H1 (cell line): ENCODE results near the gene ZNF689. TPM values are rescaled to one million over a fixed set of nuclear protein-coding genes. Genes with fewer than 3 reads are reported as not detected.

Experiments used
- CBX5 ChIP-seq: fragments of 300-800, 300-1000 bp; sonication (generic); IDR thresholded peaks from 2 replicates; pipeline ENCODE4 v1.7.1; 2016; ENCODE audit warnings: antibody characterized with exemption, low read length, low read depth
- KDM5A ChIP-seq: fragments of 200-600 bp; IDR thresholded peaks from 2 replicates; pipeline ENCODE4 v1.7.1; 2012; ENCODE audit warnings: mild to moderate bottlenecking, low read length, inconsistent platforms, mixed read lengths
- SIRT6 ChIP-seq: IDR thresholded peaks from one replicate; pipeline ENCODE4 v1.7.1; 2012; ENCODE audit warnings: low read length, inconsistent platforms
- SP1 ChIP-seq: IDR thresholded peaks from 2 replicates; pipeline ENCODE4 v1.6.1; 2011; ENCODE audit warnings: low read depth, low read length
- TCF12 ChIP-seq: IDR thresholded peaks from 2 replicates; pipeline ENCODE4 v1.6.1; 2011; ENCODE audit warnings: low read depth, mild to moderate bottlenecking, low read length
- polyA plus RNA-seq, 7 experiments: library from polyadenylated mRNA; depleted of rRNA in 3 of 7; stranded (reverse) in 5 of 7; unstranded in 2 of 7; fragments of >200 nt in 5 of 7; fragments of 200-250 nt in 2 of 7; gene quantifications; 1 replicate in 5 of 7; 2 replicates in 1 of 7; 4 replicates in 1 of 7; pipeline versions ENCODE4 v1.2.1 to v1.2.3, GENCODE V29; 2011 to 2013; ENCODE audit warnings: missing spikeins in 2 of 7, mixed read lengths in 2 of 7
- total RNA-seq: library from RNA; stranded (reverse); fragmentation: NEBNext Ultra II Directional; extraction: Animal tissue kit (Norgen Biotek cat#: 25700); gene quantifications from 2 replicates; pipeline ENCODE4 v1.2.1, GENCODE V29; 2021
- TF ChIP-seq, protein P1 (sequence below): fragments of 300-600 bp; sonication (generic); IDR thresholded peaks from 2 replicates; pipeline ENCODE4 v1.7.1; 2012; ENCODE audit warnings: low read length, moderate library complexity, mild to moderate bottlenecking, inconsistent platforms; ENCODE audit not compliant: insufficient replicate concordance
- TF ChIP-seq, protein P2 (sequence below): IDR thresholded peaks from 2 replicates; pipeline ENCODE4 v1.6.1; 2012; ENCODE audit warnings: inconsistent platforms
- TF ChIP-seq, protein P3 (sequence below): IDR thresholded peaks from 2 replicates; pipeline ENCODE4 v1.6.1; 2011; ENCODE audit warnings: low read depth, mild to moderate bottlenecking, low read length; ENCODE audit not compliant: insufficient read depth

ZNF689 gene
- total and polyA plus RNA-seq, 2 of the 8 experiments (the other 6 are each of a cell fraction or from before 2014, with no cell fraction given) = 14.3 to 15.3 TPM

DNA sequence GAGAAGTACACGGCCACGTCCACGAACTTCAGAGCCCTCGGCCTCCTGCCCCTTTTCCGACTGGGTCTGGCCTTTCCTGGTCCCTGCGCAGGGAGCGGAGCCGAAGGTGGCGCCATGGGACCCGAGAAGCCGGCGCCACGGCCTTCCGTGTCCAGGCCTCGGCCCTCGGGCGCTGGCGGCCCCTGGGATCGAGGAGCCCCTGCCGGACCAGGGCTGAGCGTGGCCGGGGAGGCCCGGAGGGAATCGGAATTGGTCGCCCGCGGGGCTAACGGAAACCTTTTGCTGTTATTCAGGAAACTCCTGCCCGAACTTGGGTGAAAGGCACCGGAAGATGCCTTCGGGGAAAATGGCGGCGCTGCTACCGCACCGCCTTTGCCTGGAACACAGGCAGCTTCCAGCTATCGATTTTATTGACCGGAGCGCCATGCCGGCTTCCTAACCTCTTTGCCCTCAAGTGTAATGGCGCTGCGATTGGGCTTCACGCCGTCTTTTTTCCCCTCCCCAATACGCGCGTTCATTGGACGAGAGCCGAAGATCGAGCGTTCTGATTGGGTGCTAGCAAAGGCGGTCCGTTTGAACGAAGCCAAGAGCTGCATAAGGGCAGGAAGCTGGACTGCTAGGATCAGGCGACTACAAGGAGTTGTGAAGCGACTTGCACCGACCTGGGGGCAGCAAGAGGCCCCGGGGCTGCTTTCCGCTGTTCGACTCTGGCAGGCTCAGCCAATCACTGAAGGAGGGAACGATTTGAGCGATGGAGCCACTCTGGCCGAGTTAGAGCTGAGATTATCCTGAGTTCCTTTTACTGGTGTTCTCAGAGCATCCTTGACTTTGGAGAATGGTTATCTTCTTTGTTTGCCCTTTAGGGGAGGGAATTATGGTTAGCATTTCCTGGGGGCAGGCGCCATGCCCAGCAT lies at the start of gene ZNF689 (continued):
- TF ChIP-seq, protein P1, sequence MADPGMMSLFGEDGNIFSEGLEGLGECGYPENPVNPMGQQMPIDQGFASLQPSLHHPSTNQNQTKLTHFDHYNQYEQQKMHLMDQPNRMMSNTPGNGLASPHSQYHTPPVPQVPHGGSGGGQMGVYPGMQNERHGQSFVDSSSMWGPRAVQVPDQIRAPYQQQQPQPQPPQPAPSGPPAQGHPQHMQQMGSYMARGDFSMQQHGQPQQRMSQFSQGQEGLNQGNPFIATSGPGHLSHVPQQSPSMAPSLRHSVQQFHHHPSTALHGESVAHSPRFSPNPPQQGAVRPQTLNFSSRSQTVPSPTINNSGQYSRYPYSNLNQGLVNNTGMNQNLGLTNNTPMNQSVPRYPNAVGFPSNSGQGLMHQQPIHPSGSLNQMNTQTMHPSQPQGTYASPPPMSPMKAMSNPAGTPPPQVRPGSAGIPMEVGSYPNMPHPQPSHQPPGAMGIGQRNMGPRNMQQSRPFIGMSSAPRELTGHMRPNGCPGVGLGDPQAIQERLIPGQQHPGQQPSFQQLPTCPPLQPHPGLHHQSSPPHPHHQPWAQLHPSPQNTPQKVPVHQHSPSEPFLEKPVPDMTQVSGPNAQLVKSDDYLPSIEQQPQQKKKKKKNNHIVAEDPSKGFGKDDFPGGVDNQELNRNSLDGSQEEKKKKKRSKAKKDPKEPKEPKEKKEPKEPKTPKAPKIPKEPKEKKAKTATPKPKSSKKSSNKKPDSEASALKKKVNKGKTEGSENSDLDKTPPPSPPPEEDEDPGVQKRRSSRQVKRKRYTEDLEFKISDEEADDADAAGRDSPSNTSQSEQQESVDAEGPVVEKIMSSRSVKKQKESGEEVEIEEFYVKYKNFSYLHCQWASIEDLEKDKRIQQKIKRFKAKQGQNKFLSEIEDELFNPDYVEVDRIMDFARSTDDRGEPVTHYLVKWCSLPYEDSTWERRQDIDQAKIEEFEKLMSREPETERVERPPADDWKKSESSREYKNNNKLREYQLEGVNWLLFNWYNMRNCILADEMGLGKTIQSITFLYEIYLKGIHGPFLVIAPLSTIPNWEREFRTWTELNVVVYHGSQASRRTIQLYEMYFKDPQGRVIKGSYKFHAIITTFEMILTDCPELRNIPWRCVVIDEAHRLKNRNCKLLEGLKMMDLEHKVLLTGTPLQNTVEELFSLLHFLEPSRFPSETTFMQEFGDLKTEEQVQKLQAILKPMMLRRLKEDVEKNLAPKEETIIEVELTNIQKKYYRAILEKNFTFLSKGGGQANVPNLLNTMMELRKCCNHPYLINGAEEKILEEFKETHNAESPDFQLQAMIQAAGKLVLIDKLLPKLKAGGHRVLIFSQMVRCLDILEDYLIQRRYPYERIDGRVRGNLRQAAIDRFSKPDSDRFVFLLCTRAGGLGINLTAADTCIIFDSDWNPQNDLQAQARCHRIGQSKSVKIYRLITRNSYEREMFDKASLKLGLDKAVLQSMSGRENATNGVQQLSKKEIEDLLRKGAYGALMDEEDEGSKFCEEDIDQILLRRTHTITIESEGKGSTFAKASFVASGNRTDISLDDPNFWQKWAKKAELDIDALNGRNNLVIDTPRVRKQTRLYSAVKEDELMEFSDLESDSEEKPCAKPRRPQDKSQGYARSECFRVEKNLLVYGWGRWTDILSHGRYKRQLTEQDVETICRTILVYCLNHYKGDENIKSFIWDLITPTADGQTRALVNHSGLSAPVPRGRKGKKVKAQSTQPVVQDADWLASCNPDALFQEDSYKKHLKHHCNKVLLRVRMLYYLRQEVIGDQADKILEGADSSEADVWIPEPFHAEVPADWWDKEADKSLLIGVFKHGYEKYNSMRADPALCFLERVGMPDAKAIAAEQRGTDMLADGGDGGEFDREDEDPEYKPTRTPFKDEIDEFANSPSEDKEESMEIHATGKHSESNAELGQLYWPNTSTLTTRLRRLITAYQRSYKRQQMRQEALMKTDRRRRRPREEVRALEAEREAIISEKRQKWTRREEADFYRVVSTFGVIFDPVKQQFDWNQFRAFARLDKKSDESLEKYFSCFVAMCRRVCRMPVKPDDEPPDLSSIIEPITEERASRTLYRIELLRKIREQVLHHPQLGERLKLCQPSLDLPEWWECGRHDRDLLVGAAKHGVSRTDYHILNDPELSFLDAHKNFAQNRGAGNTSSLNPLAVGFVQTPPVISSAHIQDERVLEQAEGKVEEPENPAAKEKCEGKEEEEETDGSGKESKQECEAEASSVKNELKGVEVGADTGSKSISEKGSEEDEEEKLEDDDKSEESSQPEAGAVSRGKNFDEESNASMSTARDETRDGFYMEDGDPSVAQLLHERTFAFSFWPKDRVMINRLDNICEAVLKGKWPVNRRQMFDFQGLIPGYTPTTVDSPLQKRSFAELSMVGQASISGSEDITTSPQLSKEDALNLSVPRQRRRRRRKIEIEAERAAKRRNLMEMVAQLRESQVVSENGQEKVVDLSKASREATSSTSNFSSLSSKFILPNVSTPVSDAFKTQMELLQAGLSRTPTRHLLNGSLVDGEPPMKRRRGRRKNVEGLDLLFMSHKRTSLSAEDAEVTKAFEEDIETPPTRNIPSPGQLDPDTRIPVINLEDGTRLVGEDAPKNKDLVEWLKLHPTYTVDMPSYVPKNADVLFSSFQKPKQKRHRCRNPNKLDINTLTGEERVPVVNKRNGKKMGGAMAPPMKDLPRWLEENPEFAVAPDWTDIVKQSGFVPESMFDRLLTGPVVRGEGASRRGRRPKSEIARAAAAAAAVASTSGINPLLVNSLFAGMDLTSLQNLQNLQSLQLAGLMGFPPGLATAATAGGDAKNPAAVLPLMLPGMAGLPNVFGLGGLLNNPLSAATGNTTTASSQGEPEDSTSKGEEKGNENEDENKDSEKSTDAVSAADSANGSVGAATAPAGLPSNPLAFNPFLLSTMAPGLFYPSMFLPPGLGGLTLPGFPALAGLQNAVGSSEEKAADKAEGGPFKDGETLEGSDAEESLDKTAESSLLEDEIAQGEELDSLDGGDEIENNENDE = no peak
- no peak for TF ChIP-seq KDM5A
- TF ChIP-seq, protein P2, sequence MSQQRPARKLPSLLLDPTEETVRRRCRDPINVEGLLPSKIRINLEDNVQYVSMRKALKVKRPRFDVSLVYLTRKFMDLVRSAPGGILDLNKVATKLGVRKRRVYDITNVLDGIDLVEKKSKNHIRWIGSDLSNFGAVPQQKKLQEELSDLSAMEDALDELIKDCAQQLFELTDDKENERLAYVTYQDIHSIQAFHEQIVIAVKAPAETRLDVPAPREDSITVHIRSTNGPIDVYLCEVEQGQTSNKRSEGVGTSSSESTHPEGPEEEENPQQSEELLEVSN = 0 out of 2 replicates have a peak, but pooled peaks have one; percentile 13
- TF ChIP-seq SP1 = peak; percentile 100
- TF ChIP-seq SIRT6 = no peak
- TF ChIP-seq CBX5 = no peak
- TF ChIP-seq, protein P3, sequence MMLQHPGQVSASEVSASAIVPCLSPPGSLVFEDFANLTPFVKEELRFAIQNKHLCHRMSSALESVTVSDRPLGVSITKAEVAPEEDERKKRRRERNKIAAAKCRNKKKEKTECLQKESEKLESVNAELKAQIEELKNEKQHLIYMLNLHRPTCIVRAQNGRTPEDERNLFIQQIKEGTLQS = no peak
- no peak for TF ChIP-seq TCF12
